ENCODE measurements around the gene STARD8.
"Not testable (repeated sequence)": the region's sequence is repeated elsewhere in the genome, so short reads cannot be mapped to it uniquely, and the experiment has no call there.

Gene STARD8

GRCh38 chrX:68647156-68647957, at the start of gene STARD8:
STARD8 (plus strand) TSS chrX:68647666; CDS start chrX:68647883, 217 bp downstream.
- DNase-seq (ENCODE audit: low spot score in 2 of 2) (no peak), ATAC-seq (ENCODE audit: low read depth) (no peak)
- Mint-ChIP-seq H3K4me3 (no peak within 1 kb of the TSS), H3K4me1 (no peaks in the 10 kb centered on the region), H3K27me3 (no peaks in the 10 kb centered on the region), H3K9me3 (no peaks in the 10 kb centered on the region), H3K27ac (no peak within 1 kb of the TSS), H3K36me3 (no peaks in the 10 kb centered on the region)

- Mint-ChIP-seq H3K4me1 (no peaks in the 10 kb centered on the region), H3K36me3 (peaks cover 2% of the 10 kb centered on the region), H3K4me3 (no peak overlapping the region), H3K9me3 (peaks cover 20% of the 10 kb centered on the region), H3K27me3 (peaks cover 2% of the 10 kb centered on the region), H3K27ac (no peak overlapping the region)
- DNase-seq (ENCODE audit: low spot score in 2 of 2) (no peak), ATAC-seq (ENCODE audit: low read depth) (no peak)
Observed at GRCh38 chrX:68598841-68599240, 48.6 kb upstream of the STARD8 start.

GRCh38 chrX:68599256-68600152, 48.0 kb upstream of the STARD8 start:
- H3K9me3 Mint-ChIP-seq = peaks cover 14% of the 10 kb centered on the region
- no peak for DNase-seq (ENCODE audit: low spot score in 2 of 2)
- H3K4me3 Mint-ChIP-seq = no peak overlapping the region

GRCh38 chrX:68604216-68604615, 43.2 kb upstream of the STARD8 start:
- not testable (repeated sequence) for ATAC-seq (ENCODE audit: low read depth); H3K4me3 Mint-ChIP-seq; H3K4me1 Mint-ChIP-seq; H3K27ac Mint-ChIP-seq; H3K27me3 Mint-ChIP-seq; H3K36me3 Mint-ChIP-seq; H3K9me3 Mint-ChIP-seq; DNase-seq (ENCODE audit: low spot score in 2 of 2)

More at GRCh38 chrX:68599256-68600152, 48.0 kb upstream of the STARD8 start:
- Mint-ChIP-seq H3K4me1 (no peaks in the 10 kb centered on the region), H3K36me3 (no peaks in the 10 kb centered on the region), H3K27me3 (peaks cover under 1% of the 10 kb centered on the region), H3K27ac (no peak overlapping the region)
- ATAC-seq (ENCODE audit: low read depth) = no peak

- not testable (repeated sequence) for ATAC-seq (ENCODE audit: low read depth); H3K27me3 Mint-ChIP-seq; H3K9me3 Mint-ChIP-seq; H3K4me1 Mint-ChIP-seq; H3K36me3 Mint-ChIP-seq; H3K27ac Mint-ChIP-seq; DNase-seq (ENCODE audit: low spot score in 2 of 2); H3K4me3 Mint-ChIP-seq
Observed at GRCh38 chrX:68614733-68615132, 32.7 kb upstream of the STARD8 start.

- Mint-ChIP-seq H3K36me3 (no peaks in the 10 kb centered on the region), H3K27me3 (peaks cover 2% of the 10 kb centered on the region)
- ATAC-seq (ENCODE audit: low read depth) = no peak
Observed at GRCh38 chrX:68627986-68628385, 19.5 kb upstream of the STARD8 start.

GRCh38 chrX:68629936-68630335, 17.5 kb upstream of the STARD8 start:
- ATAC-seq (ENCODE audit: low read depth); DNase-seq (ENCODE audit: low spot score in 2 of 2); H3K36me3 Mint-ChIP-seq; H3K4me3 Mint-ChIP-seq; H3K27ac Mint-ChIP-seq; H3K27me3 Mint-ChIP-seq; H3K9me3 Mint-ChIP-seq; H3K4me1 Mint-ChIP-seq: not testable (repeated sequence)

More at GRCh38 chrX:68627986-68628385, 19.5 kb upstream of the STARD8 start:
- Mint-ChIP-seq H3K9me3 (no peaks in the 10 kb centered on the region), H3K4me3 (no peak overlapping the region), H3K4me1 (no peaks in the 10 kb centered on the region), H3K27ac (no peak overlapping the region)
- no peak for DNase-seq (ENCODE audit: low spot score in 2 of 2)

- DNase-seq (ENCODE audit: low spot score in 2 of 2) = no peak
Observed at GRCh38 chrX:68631336-68631735, 16.1 kb upstream of the STARD8 start.

GRCh38 chrX:68632491-68632890, 15.0 kb upstream of the STARD8 start:
- Mint-ChIP-seq H3K9me3 (no peaks in the 10 kb centered on the region), H3K4me3 (no peak overlapping the region), H3K36me3 (no peaks in the 10 kb centered on the region), H3K4me1 (no peaks in the 10 kb centered on the region), H3K27ac (no peak overlapping the region), H3K27me3 (peaks cover 2% of the 10 kb centered on the region)
- DNase-seq (ENCODE audit: low spot score in 2 of 2) (no peak), ATAC-seq (ENCODE audit: low read depth) (no peak)

More at GRCh38 chrX:68631336-68631735, 16.1 kb upstream of the STARD8 start:
- Mint-ChIP-seq H3K4me3 (no peak overlapping the region), H3K36me3 (no peaks in the 10 kb centered on the region), H3K27ac (no peak overlapping the region), H3K9me3 (no peaks in the 10 kb centered on the region), H3K27me3 (peaks cover 2% of the 10 kb centered on the region), H3K4me1 (no peaks in the 10 kb centered on the region)
- no peak for ATAC-seq (ENCODE audit: low read depth)

GRCh38 chrX:68633981-68634380, 13.5 kb upstream of the STARD8 start:
- Mint-ChIP-seq H3K4me1 (no peaks in the 10 kb centered on the region), H3K36me3 (no peaks in the 10 kb centered on the region), H3K27me3 (peaks cover 2% of the 10 kb centered on the region), H3K4me3 (no peak overlapping the region), H3K27ac (no peak overlapping the region), H3K9me3 (no peaks in the 10 kb centered on the region)
- ATAC-seq (ENCODE audit: low read depth) (no peak), DNase-seq (ENCODE audit: low spot score in 2 of 2) (no peak)

- peaks cover 2% of the 10 kb centered on the region for H3K27me3 Mint-ChIP-seq
- ATAC-seq (ENCODE audit: low read depth) = no peak
- no peaks in the 10 kb centered on the region for H3K36me3 Mint-ChIP-seq
- DNase-seq (ENCODE audit: low spot score in 2 of 2) = no peak
- no peak overlapping the region for H3K4me3 Mint-ChIP-seq
- H3K9me3 Mint-ChIP-seq = no peaks in the 10 kb centered on the region
- H3K4me1 Mint-ChIP-seq = no peaks in the 10 kb centered on the region
- H3K27ac Mint-ChIP-seq = no peak overlapping the region
Observed at GRCh38 chrX:68634649-68635227, 12.7 kb upstream of the STARD8 start.

- ATAC-seq (ENCODE audit: low read depth) = no peak
- Mint-ChIP-seq H3K4me1 (no peaks in the 10 kb centered on the region), H3K9me3 (no peaks in the 10 kb centered on the region)
Observed at GRCh38 chrX:68640661-68641060, 6.8 kb upstream of the STARD8 start.

GRCh38 chrX:68644861-68645260, 2.6 kb upstream of the STARD8 start:
- Mint-ChIP-seq H3K9me3 (no peaks in the 10 kb centered on the region), H3K36me3 (no peaks in the 10 kb centered on the region), H3K4me1 (no peaks in the 10 kb centered on the region), H3K27ac (no peak overlapping the region), H3K4me3 (no peak overlapping the region), H3K27me3 (no peaks in the 10 kb centered on the region)
- DNase-seq (ENCODE audit: low spot score in 2 of 2) = no peak
- no peak for ATAC-seq (ENCODE audit: low read depth)

More at GRCh38 chrX:68640661-68641060, 6.8 kb upstream of the STARD8 start:
- H3K27me3 Mint-ChIP-seq = no peaks in the 10 kb centered on the region
- DNase-seq (ENCODE audit: low spot score in 2 of 2) = no peak
- no peaks in the 10 kb centered on the region for H3K36me3 Mint-ChIP-seq
- H3K27ac Mint-ChIP-seq = no peak overlapping the region
- no peak overlapping the region for H3K4me3 Mint-ChIP-seq

GRCh38 chrX:68646421-68646820, 1.0 kb upstream of the STARD8 start:
- H3K4me3 Mint-ChIP-seq = no peak overlapping the region
- no peaks in the 10 kb centered on the region for H3K9me3 Mint-ChIP-seq
- H3K4me1 Mint-ChIP-seq = no peaks in the 10 kb centered on the region
- ATAC-seq (ENCODE audit: low read depth) (no peak), DNase-seq (ENCODE audit: low spot score in 2 of 2) (no peak)
- no peak overlapping the region for H3K27ac Mint-ChIP-seq
- no peaks in the 10 kb centered on the region for H3K36me3 Mint-ChIP-seq
- H3K27me3 Mint-ChIP-seq = no peaks in the 10 kb centered on the region

Measured in memory B cell (primary cell).